MG63 (cell line): ENCODE data around the gene UNC80. TPM values are rescaled to one million over a fixed set of nuclear protein-coding genes. Genes with fewer than 3 reads are reported as not detected.
"Not testable (repeated sequence)": the region's sequence is repeated elsewhere in the genome, so short reads cannot be mapped to it uniquely, and the experiment has no call there.

Experiments
- DNase-seq: peaks from one replicate; pipeline ENCODE4 v3.0.0-alpha.2; 2020
- H3K27me3 ChIP-seq: fragments of 250-450 bp; sonication (Bioruptor Pico); 2 replicates; pipeline ENCODE4 v1.5.1; 2020; ENCODE audit warnings: mild to moderate bottlenecking, moderate library complexity
- H3K36me3 ChIP-seq: fragments of 250-450 bp; sonication (Bioruptor Pico); 2 replicates; pipeline ENCODE4 v1.5.1; 2020; ENCODE audit warnings: mild to moderate bottlenecking, moderate library complexity
- H3K4me3 ChIP-seq: fragments of 250-450 bp; sonication (Bioruptor Pico); 2 replicates; pipeline ENCODE4 v1.5.1; 2020; ENCODE audit warnings: mild to moderate bottlenecking, moderate library complexity
- H3K9me3 ChIP-seq: fragments of 250-450 bp; sonication (Bioruptor Pico); 2 replicates; pipeline ENCODE4 v1.5.1; 2020; ENCODE audit warnings: mild to moderate bottlenecking, moderate library complexity
- total RNA-seq: library from RNA; depleted of rRNA; stranded (reverse); fragments of >200 nt; shearing (Covaris generic); gene quantifications from 2 replicates; pipeline ENCODE4 v1.2.3, GENCODE V29; 2014; ENCODE audit warnings: low replicate concordance

Gene UNC80
- total RNA-seq, 1 experiment from 2014 or later, result not detected

DNA sequence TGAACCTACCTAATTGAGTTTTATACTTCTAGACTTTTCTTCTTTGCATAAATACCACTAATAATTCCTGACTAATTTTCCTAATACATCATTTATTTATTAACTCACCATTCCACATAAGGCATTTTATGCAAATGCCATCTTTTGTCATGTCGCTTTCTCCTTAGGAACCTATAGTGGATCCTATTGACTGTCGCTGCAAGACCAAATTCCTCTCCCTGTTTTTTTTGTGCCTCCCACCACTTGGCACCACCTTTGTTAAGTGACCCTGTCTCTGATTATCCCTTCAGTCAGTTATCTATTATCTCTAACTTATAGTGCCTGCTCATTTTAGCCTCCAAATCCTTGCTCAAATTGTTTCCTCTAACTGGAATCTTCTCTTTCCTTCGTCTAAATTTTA lies 19.5 kb downstream of the UNC80 start:
- no peak for DNase-seq
- no peaks in the 10 kb centered on the region for H3K36me3 ChIP-seq
- H3K9me3 ChIP-seq, result no peaks in the 10 kb centered on the region

DNA sequence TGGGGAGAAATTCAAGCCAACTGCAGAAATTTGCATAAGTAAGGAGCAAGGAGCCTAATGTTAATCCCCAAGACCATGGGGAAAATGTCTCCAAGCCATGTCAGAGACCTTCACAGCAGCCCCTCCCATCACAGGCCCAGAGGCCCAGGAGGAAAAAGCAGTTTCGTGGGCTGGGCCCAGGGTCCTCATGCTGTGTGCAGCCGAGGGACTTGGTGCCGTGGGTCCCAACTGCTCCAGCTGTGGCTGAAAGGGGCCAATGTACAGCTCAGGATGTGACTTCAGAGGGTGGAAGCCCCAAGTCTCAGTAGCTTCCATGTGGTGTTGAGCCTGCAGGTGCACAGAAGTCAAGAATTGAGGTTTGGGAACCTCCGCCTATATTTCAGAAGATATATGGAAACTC lies 23.8 kb downstream of the UNC80 start:
- DNase-seq, H3K36me3 ChIP-seq, H3K9me3 ChIP-seq, H3K27me3 ChIP-seq, H3K4me3 ChIP-seq: not testable (repeated sequence)

More for the DNA sequence above, 19.5 kb downstream of the UNC80 start:
- Histone ChIP-seq H3K4me3 (no peak overlapping the region), H3K27me3 (no peaks in the 10 kb centered on the region)

DNA sequence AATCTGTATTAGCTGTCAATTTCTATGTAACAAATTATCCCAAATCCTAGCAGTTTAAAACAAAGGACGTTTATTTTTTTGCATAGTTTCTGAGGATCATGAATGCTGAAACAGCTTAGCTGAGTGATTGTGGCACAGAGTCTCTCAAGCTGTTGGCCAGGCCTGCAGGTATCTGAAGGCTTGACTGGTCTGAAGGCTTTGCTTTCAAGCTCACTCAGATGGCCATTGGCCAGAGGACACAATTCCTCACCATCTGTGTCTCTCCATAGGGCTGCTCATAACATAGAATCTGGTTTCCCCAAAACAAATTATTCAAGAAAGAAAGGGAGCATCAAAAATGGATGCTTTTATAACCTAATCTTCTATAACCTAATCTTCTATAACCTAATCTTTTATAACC lies 33.7 kb downstream of the UNC80 start:
- Histone ChIP-seq H3K9me3 (no peaks in the 10 kb centered on the region), H3K4me3 (no peak overlapping the region), H3K27me3 (no peaks in the 10 kb centered on the region), H3K36me3 (no peaks in the 10 kb centered on the region)
- no peak for DNase-seq

DNA sequence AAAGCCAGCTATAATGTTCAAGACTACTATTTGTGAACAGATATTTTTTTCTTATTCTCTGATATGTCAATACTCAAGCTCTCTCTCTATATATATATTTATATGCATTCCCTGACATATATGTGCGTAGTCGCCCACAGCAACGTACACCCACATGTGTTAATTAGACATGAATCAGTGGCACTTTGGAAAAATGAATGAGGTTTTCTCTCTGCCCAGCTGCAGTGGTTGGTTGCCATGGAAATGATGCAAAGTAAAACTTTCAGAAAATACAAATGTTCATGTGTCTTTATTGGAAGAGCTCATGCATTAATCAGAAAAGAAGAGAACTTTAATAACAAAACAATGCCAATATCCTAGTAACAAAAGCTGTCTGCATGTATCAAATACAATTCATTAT lies 34.7 kb downstream of the UNC80 start:
- Histone ChIP-seq H3K27me3 (no peaks in the 10 kb centered on the region), H3K9me3 (no peaks in the 10 kb centered on the region), H3K36me3 (no peaks in the 10 kb centered on the region), H3K4me3 (no peak overlapping the region)
- no peak for DNase-seq

DNA sequence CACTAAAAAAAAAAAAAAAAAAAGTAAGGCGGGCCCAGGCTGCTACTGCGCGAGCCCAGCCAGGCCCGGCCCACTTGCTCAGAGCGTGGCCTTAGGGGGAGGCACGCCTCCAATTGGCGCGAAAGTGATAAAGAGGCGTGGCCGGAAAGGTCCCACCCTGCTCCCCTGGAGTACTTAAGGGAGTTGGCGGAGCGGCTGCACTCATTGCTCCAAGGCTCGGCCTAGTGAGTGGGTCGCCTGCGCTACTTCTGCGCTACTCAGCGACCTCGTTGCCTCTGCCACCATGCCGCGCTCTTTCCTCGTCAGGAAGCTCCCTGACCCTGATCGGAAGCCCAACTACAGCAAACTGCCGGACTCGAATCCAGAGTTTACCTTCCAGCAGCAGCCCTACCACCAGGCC lies 36.9 kb downstream of the UNC80 start:
- Histone ChIP-seq H3K4me3 (no peak overlapping the region), H3K36me3 (no peaks in the 10 kb centered on the region), H3K27me3 (no peaks in the 10 kb centered on the region), H3K9me3 (no peaks in the 10 kb centered on the region)
- no peak for DNase-seq

DNA sequence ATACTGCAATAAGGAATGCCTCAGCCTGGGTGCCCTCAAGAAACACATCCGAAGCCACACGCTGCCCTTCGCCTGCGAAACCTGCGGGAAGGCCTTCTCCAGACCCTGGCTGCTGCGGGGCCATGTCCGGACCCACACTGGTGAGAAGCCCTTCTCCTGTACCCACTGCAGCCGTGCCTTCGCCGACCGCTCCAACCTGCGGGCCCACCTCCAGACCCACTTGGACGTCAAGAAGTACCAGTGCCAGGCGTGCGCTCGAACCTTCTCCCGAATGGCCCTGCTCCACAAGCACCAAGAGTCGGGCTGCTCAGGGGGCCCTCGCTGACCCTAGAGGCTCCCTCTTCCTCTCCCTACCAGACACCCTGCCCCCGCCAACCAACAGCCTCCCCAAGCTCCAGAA lies 37.6 kb downstream of the UNC80 start:
- no peaks in the 10 kb centered on the region for H3K27me3 ChIP-seq
- no peak overlapping the region for H3K4me3 ChIP-seq
- H3K36me3 ChIP-seq, result no peaks in the 10 kb centered on the region
- DNase-seq, result no peak
- no peaks in the 10 kb centered on the region for H3K9me3 ChIP-seq

DNA sequence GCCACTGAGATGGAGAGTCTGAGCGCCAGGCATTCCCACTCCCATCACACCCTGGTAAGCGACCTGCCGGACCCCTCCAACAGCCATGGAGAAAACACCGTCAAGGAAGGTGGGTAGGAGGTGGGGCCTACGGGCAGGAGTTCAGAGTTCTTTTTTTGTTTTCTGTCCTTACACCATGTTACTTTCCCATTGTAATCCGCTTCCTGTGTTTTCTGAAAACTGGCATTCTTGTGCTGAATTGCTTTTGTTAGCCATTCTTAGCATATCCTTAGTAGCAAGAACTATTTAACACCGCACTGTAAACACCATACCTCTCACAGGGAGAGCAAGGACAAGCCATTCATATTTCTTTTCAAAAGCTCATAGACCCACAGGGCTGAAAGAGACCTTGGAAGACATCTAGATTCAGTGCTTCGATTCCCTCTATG lies 46.2 kb downstream of the UNC80 start:
- Histone ChIP-seq H3K4me3 (no peak overlapping the region), H3K27me3 (no peaks in the 10 kb centered on the region), H3K9me3 (no peaks in the 10 kb centered on the region), H3K36me3 (no peaks in the 10 kb centered on the region)
- no peak for DNase-seq

DNA sequence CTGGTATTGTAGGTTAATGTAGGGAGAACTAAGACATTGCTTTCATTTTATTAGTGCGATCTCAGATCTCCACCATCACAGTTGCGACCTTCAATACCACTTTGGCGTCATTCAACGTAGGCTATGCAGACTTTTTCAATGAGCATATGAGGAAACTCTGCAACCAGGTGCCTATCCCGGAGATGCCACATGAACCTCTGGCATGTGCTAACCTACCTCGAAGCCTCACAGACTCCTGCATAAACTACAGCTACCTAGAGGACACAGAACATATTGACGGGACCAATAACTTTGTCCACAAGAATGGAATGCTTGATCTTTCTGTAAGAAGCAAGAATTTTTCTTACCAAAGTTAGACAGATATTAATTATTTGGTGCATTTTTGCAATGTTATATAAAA lies 47.3 kb downstream of the UNC80 start:
- H3K4me3 ChIP-seq, result no peak overlapping the region
- no peaks in the 10 kb centered on the region for H3K36me3 ChIP-seq
- H3K9me3 ChIP-seq, result no peaks in the 10 kb centered on the region
- DNase-seq, result no peak
- no peaks in the 10 kb centered on the region for H3K27me3 ChIP-seq

DNA sequence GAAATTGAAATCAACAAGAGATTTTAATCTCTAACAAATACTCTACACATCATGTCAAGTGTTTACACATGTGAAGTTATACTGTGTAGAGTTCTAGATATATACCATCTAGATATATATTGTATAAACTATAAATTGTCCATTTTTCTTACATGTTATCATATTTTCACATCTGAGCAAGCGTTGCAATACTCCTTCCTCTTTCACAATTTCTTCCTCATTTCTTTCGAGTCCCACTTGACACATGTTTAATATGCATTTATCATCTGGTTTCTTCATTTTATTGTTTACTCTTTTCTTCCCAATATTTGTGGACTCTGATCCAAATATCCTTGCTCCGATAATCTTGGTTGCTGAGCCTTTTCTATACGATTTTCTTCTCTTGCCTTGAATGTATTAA lies 50.2 kb downstream of the UNC80 start:
- Histone ChIP-seq H3K4me3 (no peak overlapping the region), H3K36me3 (no peaks in the 10 kb centered on the region), H3K9me3 (no peaks in the 10 kb centered on the region), H3K27me3 (no peaks in the 10 kb centered on the region)
- DNase-seq, result no peak

DNA sequence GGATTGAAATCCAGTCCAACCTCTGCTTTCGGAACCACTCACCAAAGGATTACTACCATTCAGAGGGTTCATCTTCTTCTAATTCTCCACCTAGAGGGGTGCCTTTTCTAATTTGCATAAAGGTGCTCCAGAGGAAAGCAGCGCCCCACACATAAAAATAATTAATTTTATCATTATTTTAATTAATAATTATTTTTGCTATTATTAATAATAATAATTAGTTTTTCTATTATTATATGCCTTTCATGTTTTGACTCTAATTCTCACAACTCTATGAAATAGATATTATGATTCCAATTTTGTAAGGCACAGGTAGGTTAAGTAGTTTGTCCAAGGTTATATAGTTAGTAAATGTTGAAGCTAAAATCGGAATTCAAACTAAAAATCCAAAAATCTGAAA lies 51.9 kb downstream of the UNC80 start:
- H3K4me3 ChIP-seq, result no peak overlapping the region

DNA sequence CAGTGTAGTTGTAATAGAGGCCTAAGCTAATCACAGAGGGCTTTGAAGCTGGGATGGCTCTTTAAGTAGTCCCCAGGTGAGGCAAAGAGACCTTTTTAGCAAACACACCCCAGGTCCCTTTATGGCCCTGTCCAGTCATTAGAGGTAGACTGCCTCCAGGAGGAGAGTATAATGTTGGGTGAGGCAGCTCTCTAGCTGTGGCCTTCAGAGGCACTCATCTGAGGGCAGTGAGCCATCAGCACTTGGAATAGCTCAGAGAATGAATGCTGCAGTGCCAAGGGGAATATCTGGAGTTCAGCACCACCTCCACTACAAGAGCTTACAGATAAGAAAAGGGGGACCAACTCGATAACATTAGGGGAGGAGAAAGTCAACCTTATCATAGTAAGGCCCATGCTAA lies 52.8 kb downstream of the UNC80 start:
- no peak for DNase-seq
- Histone ChIP-seq H3K4me3 (no peak overlapping the region), H3K27me3 (no peaks in the 10 kb centered on the region), H3K9me3 (no peaks in the 10 kb centered on the region), H3K36me3 (no peaks in the 10 kb centered on the region)

More for the DNA sequence above, 51.9 kb downstream of the UNC80 start:
- Histone ChIP-seq H3K27me3 (no peaks in the 10 kb centered on the region), H3K9me3 (no peaks in the 10 kb centered on the region), H3K36me3 (no peaks in the 10 kb centered on the region)
- no peak for DNase-seq

DNA sequence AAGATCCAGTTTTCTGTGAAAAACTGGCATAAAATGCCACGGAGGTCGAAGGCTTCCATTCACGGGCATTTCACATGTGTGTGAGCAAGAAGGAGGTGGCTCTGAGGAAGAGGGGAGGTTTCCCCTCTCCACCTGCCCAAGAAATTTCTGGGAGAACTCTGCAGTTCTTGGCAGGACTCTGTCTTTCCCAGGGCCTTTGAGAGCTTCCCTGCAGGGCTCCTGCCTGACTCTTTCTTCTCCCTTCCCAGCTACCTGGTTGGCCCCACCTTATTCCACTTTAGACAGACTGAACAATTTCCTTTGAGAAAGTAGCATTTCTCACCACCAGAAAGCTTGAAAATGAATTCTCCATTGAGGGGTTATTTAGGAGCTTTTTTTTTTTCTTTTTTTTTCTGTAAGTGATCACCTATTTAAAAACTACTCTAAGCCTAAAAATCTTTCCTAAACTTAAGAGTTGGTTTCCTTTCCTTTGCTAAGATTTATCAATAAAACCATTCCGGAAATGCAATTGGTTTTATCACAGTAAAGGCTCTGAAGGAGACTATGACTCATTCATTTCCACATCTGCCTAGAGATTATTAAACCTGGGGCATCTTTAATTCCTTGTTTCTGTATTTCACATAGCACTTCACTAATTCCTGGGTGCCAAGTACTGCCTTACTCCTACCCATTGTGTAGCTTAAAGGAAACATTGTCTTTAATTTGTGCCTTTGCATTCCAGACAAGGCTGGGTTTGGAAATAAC lies 59.3 kb downstream of the UNC80 start:
- Histone ChIP-seq H3K9me3 (no peaks in the 10 kb centered on the region), H3K4me3 (no peak overlapping the region), H3K36me3 (no peaks in the 10 kb centered on the region), H3K27me3 (no peaks in the 10 kb centered on the region)
- no peak for DNase-seq

DNA sequence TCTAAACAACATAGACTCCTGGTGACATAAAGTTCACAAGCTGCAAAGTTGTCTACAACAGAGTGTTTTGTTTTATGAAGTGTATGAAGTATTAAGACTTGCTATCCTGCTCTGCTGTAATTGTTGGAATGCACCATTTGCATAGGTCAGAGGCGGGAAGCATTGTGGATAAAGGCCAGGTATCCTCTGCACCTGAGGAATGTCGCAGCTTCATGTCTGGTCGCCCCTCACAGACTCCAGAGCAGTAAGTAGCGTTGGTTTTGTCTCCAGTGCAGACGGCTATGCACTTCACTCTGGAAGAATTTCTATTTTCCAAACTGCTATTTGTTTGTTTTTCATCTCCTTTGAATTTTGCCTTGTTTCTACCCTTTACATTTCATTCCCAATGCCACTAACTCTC lies 63.1 kb downstream of the UNC80 start:
- Histone ChIP-seq H3K9me3 (no peaks in the 10 kb centered on the region), H3K36me3 (no peaks in the 10 kb centered on the region), H3K4me3 (no peak overlapping the region), H3K27me3 (no peaks in the 10 kb centered on the region)
- no peak for DNase-seq

DNA sequence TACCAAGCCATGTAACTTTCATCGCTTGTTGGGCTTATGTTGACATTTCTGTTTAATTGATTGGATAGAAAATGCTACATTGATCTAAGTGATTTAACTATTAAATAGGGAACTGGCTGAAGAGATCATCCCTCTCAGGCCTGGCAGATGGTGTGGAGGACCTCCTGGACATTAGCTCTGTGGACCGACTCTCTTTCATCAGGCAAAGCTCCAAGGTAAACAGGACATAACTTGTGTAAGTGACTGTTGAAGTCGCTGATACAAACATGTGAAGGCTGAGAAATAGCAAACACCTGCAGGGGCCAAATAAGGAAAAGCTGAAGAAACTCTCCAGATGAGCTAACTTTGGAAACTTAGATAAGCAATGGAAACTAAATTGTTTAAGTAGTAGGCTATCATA lies 68.8 kb downstream of the UNC80 start:
- no peak for DNase-seq
- no peaks in the 10 kb centered on the region for H3K27me3 ChIP-seq
- no peak overlapping the region for H3K4me3 ChIP-seq
- H3K36me3 ChIP-seq, result no peaks in the 10 kb centered on the region
- H3K9me3 ChIP-seq, result no peaks in the 10 kb centered on the region

DNA sequence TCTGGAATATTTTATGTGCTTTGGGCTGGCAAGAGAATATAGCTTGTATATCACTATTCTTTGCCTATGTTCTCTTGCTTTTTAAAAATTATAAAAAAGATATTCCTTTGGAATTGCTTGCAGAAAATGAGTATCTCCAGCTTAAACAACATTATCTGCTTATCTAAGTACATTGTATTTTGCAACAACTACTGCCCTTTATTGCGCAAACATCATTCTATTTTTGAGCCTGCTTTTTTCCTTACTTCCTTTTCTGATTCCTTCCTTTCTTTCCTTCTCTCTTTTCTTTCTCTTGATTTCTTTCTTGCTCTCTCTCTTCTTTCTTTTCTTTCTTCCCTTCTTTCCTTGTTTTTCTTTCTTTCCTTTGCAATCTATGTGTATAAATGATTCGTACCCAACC lies 74.0 kb downstream of the UNC80 start:
- no peaks in the 10 kb centered on the region for H3K9me3 ChIP-seq
- no peaks in the 10 kb centered on the region for H3K36me3 ChIP-seq
- DNase-seq, result no peak
- H3K27me3 ChIP-seq, result no peaks in the 10 kb centered on the region
- H3K4me3 ChIP-seq, result no peak overlapping the region

DNA sequence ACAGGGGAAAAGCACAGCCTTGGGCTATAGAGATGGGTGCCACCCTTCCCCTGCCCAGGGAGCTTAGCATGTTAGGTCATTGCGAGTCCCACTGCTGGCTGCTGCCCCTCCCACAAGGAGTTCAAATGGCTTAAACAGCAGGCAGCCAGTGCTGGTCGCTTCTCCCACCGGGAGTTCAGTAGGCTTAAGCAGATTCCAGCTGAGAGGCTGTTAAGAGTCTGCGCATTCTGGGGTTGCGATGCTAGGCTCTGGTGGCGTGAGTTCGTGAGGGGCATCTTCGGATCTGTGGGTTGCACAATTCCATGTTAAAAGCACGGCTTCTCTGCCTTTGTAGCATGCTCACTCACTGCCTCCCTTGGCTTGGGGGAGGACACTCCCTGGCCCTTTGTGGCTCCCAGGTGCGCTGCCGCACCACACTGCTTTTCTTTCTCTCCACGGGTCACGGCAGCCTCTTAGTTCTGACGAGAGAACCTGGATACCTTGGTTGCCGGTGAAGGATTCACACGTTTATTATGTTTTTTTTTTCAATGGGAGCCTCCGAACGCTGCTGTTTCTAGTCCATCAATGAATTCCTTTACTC lies 93.2 kb downstream of the UNC80 start:
- H3K4me3 ChIP-seq, result no peak overlapping the region
- H3K9me3 ChIP-seq, result no peaks in the 10 kb centered on the region
- H3K36me3 ChIP-seq, result no peaks in the 10 kb centered on the region
- H3K27me3 ChIP-seq, result no peaks in the 10 kb centered on the region
- DNase-seq, result no peak

DNA sequence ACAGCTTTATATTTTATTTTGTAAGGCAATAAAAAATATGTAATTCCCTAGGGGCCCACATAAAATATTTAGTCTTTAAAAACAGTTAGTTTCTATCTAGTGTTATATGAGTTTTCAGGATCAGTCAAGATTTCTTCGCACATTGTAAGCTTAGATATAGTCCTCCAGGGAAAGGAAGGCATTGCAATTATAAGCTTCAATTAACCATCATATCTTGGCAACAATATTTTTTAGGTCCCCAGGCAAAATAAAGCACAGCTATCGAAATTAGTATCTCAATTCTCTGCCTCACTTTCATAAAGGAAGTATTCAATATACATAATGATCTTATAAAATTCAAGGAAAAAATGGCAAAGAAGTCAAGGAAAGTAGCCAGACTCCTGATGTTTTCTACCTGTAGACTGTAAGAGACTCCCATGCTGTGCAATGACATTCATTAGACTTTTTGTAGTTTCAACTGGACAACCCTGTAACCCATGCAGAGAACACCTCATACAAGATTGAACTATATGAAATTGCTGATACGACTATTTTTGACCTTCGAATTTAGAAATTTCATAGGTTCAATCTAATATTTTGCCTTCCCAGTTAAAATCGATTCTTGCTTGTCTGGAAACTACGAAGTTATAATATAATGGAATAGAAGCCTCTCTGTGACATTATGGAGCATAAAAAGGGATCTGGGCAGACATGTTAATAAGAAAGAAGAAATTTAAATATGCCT lies 96.8 kb downstream of the UNC80 start:
- Histone ChIP-seq H3K4me3 (no peak overlapping the region), H3K27me3 (no peaks in the 10 kb centered on the region), H3K36me3 (no peaks in the 10 kb centered on the region), H3K9me3 (no peaks in the 10 kb centered on the region)
- DNase-seq, result no peak

DNA sequence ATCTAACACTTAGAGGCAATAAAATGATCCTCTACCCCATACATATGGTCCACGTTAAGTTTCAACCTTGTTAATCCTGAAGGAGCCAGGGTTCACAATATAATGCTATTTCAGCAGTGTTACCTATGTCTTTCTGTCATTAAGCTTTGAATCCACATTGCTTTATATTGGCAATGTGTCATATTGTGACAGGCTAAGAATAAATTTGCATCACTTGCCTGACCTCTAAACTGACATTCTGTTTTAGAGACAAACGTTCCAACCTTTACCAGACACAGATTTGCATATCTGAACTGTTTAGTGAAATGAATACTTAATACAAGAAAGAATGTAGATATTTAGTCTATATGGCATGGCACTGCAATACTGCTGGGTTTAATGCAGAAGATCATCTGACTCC lies 98.4 kb downstream of the UNC80 start:
- no peak for DNase-seq
- H3K9me3 ChIP-seq, result no peaks in the 10 kb centered on the region
- H3K27me3 ChIP-seq, result no peaks in the 10 kb centered on the region
- H3K36me3 ChIP-seq, result no peaks in the 10 kb centered on the region
- H3K4me3 ChIP-seq, result no peak overlapping the region
